GM23338 (cell line): ENCODE results near the gene DGKG. TPM values are rescaled to one million over a fixed set of nuclear protein-coding genes. Genes with fewer than 3 reads are reported as not detected.

Experiments
- ATAC-seq: fragments of 200-7000 bp; cut with Tn5 transposase; 3 replicates; pipeline ENCODE4 v1.9.1; 2020
- DNase-seq: peaks from one replicate; pipeline ENCODE4 v3.0.0-alpha.2; 2015; ENCODE audit warnings: low spot score
- H2AFZ ChIP-seq: fragments of 200-600 bp; sonication (generic); 2 replicates; pipeline ENCODE4 v1.8.0; 2016; ENCODE audit warnings: antibody characterized with exemption, mild to moderate bottlenecking, moderate library complexity
- H3F3A ChIP-seq: fragments of 200-600 bp; sonication (generic); replicated peaks from 2 replicates; pipeline ENCODE4 v1.8.0; 2017; ENCODE audit warnings: antibody characterized with exemption, mixed run types, low read depth
- H3K27ac ChIP-seq: fragments of 200-600 bp; sonication (generic); 2 replicates; pipeline ENCODE4 v1.6.1; 2016; ENCODE audit warnings: low read depth
- H3K27me3 ChIP-seq: fragments of 200-600 bp; sonication (generic); 2 replicates; pipeline ENCODE4 v1.8.0; 2016; ENCODE audit warnings: mild to moderate bottlenecking, mixed run types, moderate library complexity; ENCODE audit not compliant: insufficient read depth
- H3K36me3 ChIP-seq: fragments of 200-600 bp; sonication (generic); 2 replicates; pipeline ENCODE4 v1.8.0; 2016; ENCODE audit warnings: mild to moderate bottlenecking; ENCODE audit not compliant: insufficient read depth
- H3K4me1 ChIP-seq: fragments of 200-600 bp; sonication (generic); 2 replicates; pipeline ENCODE4 v1.8.0; 2016; ENCODE audit warnings: mild to moderate bottlenecking, moderate library complexity; ENCODE audit not compliant: insufficient read depth
- H3K4me2 ChIP-seq: fragments of 200-600 bp; sonication (generic); 2 replicates; pipeline ENCODE4 v1.7.1; 2017; ENCODE audit warnings: mixed run types
- H3K4me3 ChIP-seq: fragments of 200-600 bp; sonication (generic); 2 replicates; pipeline ENCODE4 v1.6.1; 2016; ENCODE audit warnings: mixed run types
- H3K79me2 ChIP-seq: fragments of 200-600 bp; sonication (generic); replicated peaks from 2 replicates; pipeline ENCODE4 v1.8.0; 2017; ENCODE audit warnings: mild to moderate bottlenecking; ENCODE audit not compliant: insufficient read depth
- H3K9me2 ChIP-seq: fragments of 200-600 bp; sonication (generic); 2 replicates; pipeline ENCODE4 v1.8.0; 2017; ENCODE audit not compliant: insufficient read depth
- H4K20me1 ChIP-seq: fragments of 200-600 bp; sonication (generic); replicated peaks from 2 replicates; pipeline ENCODE4 v1.8.0; 2017; ENCODE audit warnings: mild to moderate bottlenecking; ENCODE audit not compliant: insufficient read depth
- H3K27ac Mint-ChIP-seq: 2 replicates; pipeline ENCODE4 v1.8.0; 2020; ENCODE audit warnings: inconsistent platforms, mild to moderate bottlenecking, moderate library complexity, mixed read lengths
- H3K27me3 Mint-ChIP-seq: 3 replicates; pipeline ENCODE4 v1.8.0; 2022; ENCODE audit warnings: low read depth, mild to moderate bottlenecking, moderate library complexity, mixed read lengths, inconsistent platforms; ENCODE audit not compliant: insufficient read depth, poor library complexity
- H3K36me3 Mint-ChIP-seq: 3 replicates; pipeline ENCODE4 v1.8.0; 2021; ENCODE audit warnings: low read depth, mild to moderate bottlenecking, inconsistent platforms, moderate library complexity, mixed read lengths
- H3K4me1 Mint-ChIP-seq: 3 replicates; pipeline ENCODE4 v1.8.0; 2020; ENCODE audit warnings: mild to moderate bottlenecking, inconsistent platforms, mixed read lengths
- H3K4me3 Mint-ChIP-seq: 3 replicates; pipeline ENCODE4 v1.8.0; 2021; ENCODE audit warnings: moderate library complexity, mild to moderate bottlenecking, inconsistent platforms, mixed read lengths
- H3K9me3 Mint-ChIP-seq: 3 replicates; pipeline ENCODE4 v1.8.0; 2020; ENCODE audit warnings: moderate library complexity, mild to moderate bottlenecking, inconsistent platforms, mixed read lengths
- CREB1 ChIP-seq: fragments of 250-450 bp; sonication (Bioruptor Pico); IDR thresholded peaks from 2 replicates; pipeline ENCODE4 v1.5.0; 2020; ENCODE audit warnings: low read depth, mild to moderate bottlenecking, moderate library complexity
- EZH2 ChIP-seq: fragments of 200-600 bp; sonication (generic); IDR thresholded peaks from one replicate; pipeline ENCODE4 v1.8.0; 2017; ENCODE audit warnings: antibody characterized with exemption, mild to moderate bottlenecking, low read depth; ENCODE audit not compliant: unreplicated experiment
- NANOG ChIP-seq: IDR thresholded peaks from 2 replicates; pipeline ENCODE4 v1.6.1; 2016; ENCODE audit warnings: antibody characterized with exemption, borderline replicate concordance
- polyA plus RNA-seq: library from polyadenylated mRNA; unstranded; fragments of >200 nt; fragmentation: Nextera tagmentation; extraction: Ambion mirVana; gene quantifications from 2 replicates; pipeline ENCODE4 v1.2.1, GENCODE V29; 2016
- total RNA-seq: library from RNA; depleted of rRNA; stranded (reverse); fragments of >200 nt; shearing (Covaris generic); gene quantifications from 2 replicates; pipeline ENCODE4 v1.2.3, GENCODE V29; 2014
- TF ChIP-seq, protein P1 (sequence below): fragments of 250-450 bp; sonication (Bioruptor Pico); IDR thresholded peaks from 2 replicates; pipeline ENCODE4 v1.5.0; 2020; ENCODE audit warnings: mild to moderate bottlenecking, moderate library complexity
- TF ChIP-seq, protein P2 (sequence below), 2 experiments: fragments of 200-600 bp in 1 of 2; sonication (generic) in 1 of 2; conservative IDR thresholded peaks; 2 replicates each; pipeline versions ENCODE4 v1.5.1 to v1.6.1; 2016 to 2017; ENCODE audit warnings: antibody characterized with exemption in 2 of 2, low read depth in 2 of 2, mild to moderate bottlenecking in 2 of 2, moderate library complexity in 1 of 2

The DGKG gene
- total and polyA plus RNA-seq, 2 experiments from 2014 or later, result 0.14 to 0.31 TPM

DNA sequence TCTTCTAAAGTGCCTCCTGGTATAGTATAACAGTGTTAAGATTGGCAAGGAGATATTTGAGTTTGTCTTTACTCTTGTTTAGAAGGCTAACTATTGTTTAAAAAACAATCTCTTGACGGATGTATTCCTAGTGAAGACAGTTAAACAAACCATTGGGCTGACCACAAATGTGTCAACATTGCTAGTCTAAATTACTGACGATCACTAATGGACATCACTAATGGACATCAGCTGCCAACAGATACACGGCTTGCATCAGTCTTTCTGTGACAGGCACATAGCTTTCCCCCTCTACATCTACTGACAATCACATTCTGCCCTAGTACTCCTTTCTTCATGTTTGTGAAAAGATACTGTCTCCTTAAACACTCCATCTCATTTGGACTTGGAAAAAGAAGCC, 196.0 kb downstream of the DGKG start:
- no peaks in the 10 kb centered on the region for H3K36me3 Mint-ChIP-seq
- DNase-seq, result no peak
- TF ChIP-seq CREB1 (CRISPR knock-in tag) (no peak), EZH2 (no peak), NANOG (no peak)
- TF ChIP-seq, protein P1, sequence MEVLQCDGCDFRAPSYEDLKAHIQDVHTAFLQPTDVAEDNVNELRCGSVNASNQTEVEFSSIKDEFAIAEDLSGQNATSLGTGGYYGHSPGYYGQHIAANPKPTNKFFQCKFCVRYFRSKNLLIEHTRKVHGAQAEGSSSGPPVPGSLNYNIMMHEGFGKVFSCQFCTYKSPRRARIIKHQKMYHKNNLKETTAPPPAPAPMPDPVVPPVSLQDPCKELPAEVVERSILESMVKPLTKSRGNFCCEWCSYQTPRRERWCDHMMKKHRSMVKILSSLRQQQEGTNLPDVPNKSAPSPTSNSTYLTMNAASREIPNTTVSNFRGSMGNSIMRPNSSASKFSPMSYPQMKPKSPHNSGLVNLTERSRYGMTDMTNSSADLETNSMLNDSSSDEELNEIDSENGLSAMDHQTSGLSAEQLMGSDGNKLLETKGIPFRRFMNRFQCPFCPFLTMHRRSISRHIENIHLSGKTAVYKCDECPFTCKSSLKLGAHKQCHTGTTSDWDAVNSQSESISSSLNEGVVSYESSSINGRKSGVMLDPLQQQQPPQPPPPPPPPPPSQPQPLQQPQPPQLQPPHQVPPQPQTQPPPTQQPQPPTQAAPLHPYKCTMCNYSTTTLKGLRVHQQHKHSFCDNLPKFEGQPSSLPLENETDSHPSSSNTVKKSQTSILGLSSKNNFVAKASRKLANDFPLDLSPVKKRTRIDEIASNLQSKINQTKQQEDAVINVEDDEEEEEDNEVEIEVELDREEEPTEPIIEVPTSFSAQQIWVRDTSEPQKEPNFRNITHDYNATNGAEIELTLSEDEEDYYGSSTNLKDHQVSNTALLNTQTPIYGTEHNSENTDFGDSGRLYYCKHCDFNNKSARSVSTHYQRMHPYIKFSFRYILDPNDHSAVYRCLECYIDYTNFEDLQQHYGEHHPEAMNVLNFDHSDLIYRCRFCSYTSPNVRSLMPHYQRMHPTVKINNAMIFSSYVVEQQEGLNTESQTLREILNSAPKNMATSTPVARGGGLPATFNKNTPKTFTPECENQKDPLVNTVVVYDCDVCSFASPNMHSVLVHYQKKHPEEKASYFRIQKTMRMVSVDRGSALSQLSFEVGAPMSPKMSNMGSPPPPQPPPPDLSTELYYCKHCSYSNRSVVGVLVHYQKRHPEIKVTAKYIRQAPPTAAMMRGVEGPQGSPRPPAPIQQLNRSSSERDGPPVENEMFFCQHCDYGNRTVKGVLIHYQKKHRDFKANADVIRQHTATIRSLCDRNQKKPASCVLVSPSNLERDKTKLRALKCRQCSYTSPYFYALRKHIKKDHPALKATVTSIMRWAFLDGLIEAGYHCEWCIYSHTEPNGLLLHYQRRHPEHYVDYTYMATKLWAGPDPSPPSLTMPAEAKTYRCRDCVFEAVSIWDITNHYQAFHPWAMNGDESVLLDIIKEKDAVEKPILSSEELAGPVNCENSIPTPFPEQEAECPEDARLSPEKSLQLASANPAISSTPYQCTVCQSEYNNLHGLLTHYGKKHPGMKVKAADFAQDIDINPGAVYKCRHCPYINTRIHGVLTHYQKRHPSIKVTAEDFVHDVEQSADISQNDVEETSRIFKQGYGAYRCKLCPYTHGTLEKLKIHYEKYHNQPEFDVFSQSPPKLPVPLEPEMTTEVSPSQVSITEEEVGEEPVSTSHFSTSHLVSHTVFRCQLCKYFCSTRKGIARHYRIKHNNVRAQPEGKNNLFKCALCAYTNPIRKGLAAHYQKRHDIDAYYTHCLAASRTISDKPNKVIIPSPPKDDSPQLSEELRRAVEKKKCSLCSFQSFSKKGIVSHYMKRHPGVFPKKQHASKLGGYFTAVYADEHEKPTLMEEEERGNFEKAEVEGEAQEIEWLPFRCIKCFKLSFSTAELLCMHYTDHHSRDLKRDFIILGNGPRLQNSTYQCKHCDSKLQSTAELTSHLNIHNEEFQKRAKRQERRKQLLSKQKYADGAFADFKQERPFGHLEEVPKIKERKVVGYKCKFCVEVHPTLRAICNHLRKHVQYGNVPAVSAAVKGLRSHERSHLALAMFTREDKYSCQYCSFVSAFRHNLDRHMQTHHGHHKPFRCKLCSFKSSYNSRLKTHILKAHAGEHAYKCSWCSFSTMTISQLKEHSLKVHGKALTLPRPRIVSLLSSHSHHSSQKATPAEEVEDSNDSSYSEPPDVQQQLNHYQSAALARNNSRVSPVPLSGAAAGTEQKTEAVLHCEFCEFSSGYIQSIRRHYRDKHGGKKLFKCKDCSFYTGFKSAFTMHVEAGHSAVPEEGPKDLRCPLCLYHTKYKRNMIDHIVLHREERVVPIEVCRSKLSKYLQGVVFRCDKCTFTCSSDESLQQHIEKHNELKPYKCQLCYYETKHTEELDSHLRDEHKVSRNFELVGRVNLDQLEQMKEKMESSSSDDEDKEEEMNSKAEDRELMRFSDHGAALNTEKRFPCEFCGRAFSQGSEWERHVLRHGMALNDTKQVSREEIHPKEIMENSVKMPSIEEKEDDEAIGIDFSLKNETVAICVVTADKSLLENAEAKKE (CRISPR knock-in tag), result no peak
- TF ChIP-seq, protein P2, sequence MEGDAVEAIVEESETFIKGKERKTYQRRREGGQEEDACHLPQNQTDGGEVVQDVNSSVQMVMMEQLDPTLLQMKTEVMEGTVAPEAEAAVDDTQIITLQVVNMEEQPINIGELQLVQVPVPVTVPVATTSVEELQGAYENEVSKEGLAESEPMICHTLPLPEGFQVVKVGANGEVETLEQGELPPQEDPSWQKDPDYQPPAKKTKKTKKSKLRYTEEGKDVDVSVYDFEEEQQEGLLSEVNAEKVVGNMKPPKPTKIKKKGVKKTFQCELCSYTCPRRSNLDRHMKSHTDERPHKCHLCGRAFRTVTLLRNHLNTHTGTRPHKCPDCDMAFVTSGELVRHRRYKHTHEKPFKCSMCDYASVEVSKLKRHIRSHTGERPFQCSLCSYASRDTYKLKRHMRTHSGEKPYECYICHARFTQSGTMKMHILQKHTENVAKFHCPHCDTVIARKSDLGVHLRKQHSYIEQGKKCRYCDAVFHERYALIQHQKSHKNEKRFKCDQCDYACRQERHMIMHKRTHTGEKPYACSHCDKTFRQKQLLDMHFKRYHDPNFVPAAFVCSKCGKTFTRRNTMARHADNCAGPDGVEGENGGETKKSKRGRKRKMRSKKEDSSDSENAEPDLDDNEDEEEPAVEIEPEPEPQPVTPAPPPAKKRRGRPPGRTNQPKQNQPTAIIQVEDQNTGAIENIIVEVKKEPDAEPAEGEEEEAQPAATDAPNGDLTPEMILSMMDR (conservative IDR thresholded peaks at IDR 0.05; ENCODE audit: low read depth in 2 of 2), result no peak
- no peaks in the 10 kb centered on the region for H3K9me2 ChIP-seq
- no peaks in the 10 kb centered on the region for H3K27me3 ChIP-seq
- H3K27me3 Mint-ChIP-seq, result no peaks in the 10 kb centered on the region
- no peak overlapping the region for H3K4me3 ChIP-seq
- H3K4me3 Mint-ChIP-seq, result no peak overlapping the region
- no peaks in the 10 kb centered on the region for H3K4me1 Mint-ChIP-seq
- H3K9me3 Mint-ChIP-seq, result no peaks in the 10 kb centered on the region
- no peaks in the 10 kb centered on the region for H3F3A ChIP-seq
- no peak overlapping the region for H3K4me2 ChIP-seq
- no peak overlapping the region for H2AFZ ChIP-seq
- H4K20me1 ChIP-seq, result no peaks in the 10 kb centered on the region
- no peaks in the 10 kb centered on the region for H3K36me3 ChIP-seq
- H3K27ac ChIP-seq, result no peak overlapping the region
- no peaks in the 10 kb centered on the region for H3K4me1 ChIP-seq
- no peaks in the 10 kb centered on the region for H3K79me2 ChIP-seq
- no peak for ATAC-seq
- no peak overlapping the region for H3K27ac Mint-ChIP-seq
